PC-3 (cell line): ENCODE data around the gene HMOX2. TPM values are rescaled to one million over a fixed set of nuclear protein-coding genes. Genes with fewer than 3 reads are reported as not detected.

Source experiments
- ATAC-seq: fragments of 200-7000 bp; cut with Tn5 transposase; 2 replicates; pipeline ENCODE4 v1.9.1; 2020; ENCODE audit warnings: mild to moderate bottlenecking, moderate library complexity
- BruUV-seq: library from RNA; stranded (reverse); fragments of 400-500 nt; replicated peaks from 2 replicates; lab custom pipeline; 2021; lab: Mats Ljungman, UMichigan
- CTCF ChIA-PET: fragments of 300-600 bp; sonication (Branson Sonifier 250); formaldehyde crosslinking; loops from one replicate; lab custom pipeline; 2022; ENCODE audit warnings: antibody characterized with exemption; lab: Charles Lee
- POLR2A ChIA-PET: fragments of 300-600 bp; sonication (Branson Sonifier 250); formaldehyde crosslinking; loops from one replicate; lab custom pipeline; 2022; ENCODE audit warnings: antibody characterized with exemption; ENCODE audit not compliant: unreplicated experiment; lab: Charles Lee
- DNase-seq: peaks from one replicate; pipeline ENCODE4 v3.0.0-alpha.2; 2015
- H2AFZ ChIP-seq: fragments of 300-600 bp; sonication (generic); 2 replicates; pipeline ENCODE4 v1.6.0; 2016; ENCODE audit warnings: antibody characterized with exemption, low read length
- H3F3A ChIP-seq: fragments of 300-600 bp; sonication (generic); one replicate; pipeline ENCODE4 v1.6.0; 2017; ENCODE audit warnings: antibody characterized with exemption, low read length, control low read depth, mild to moderate bottlenecking; ENCODE audit not compliant: unreplicated experiment
- H3K27ac ChIP-seq: fragments of 300-600 bp; sonication (generic); 2 replicates; pipeline ENCODE4 v1.5.1; 2016; ENCODE audit warnings: mild to moderate bottlenecking, low read length
- H3K27me3 ChIP-seq: fragments of 300-600 bp; sonication (generic); 2 replicates; pipeline ENCODE4 v1.6.1; 2016; ENCODE audit warnings: low read length, mixed read lengths
- H3K36me3 ChIP-seq: fragments of 300-600 bp; sonication (generic); 2 replicates; pipeline ENCODE4 v1.6.1; 2016; ENCODE audit warnings: low read depth, mixed run types, low read length, mixed read lengths
- H3K4me1 ChIP-seq: fragments of 300-600 bp; sonication (generic); 2 replicates; pipeline ENCODE4 v1.5.1; 2016; ENCODE audit warnings: low read length; ENCODE audit not compliant: insufficient read depth
- H3K4me2 ChIP-seq: fragments of 300-600 bp; sonication (generic); 2 replicates; pipeline ENCODE4 v1.6.0; 2016; ENCODE audit warnings: low read length
- H3K4me3 ChIP-seq: fragments of 300-600 bp; sonication (generic); 2 replicates; pipeline ENCODE4 v1.5.1; 2016; ENCODE audit warnings: mild to moderate bottlenecking, low read length, mixed read lengths
- H3K79me2 ChIP-seq: fragments of 300-600 bp; sonication (generic); 2 replicates; pipeline ENCODE4 v1.6.1; 2017; ENCODE audit warnings: low read length, mixed read lengths
- H3K9ac ChIP-seq: fragments of 300-600 bp; sonication (generic); 2 replicates; pipeline ENCODE4 v1.6.0; 2016; ENCODE audit warnings: mild to moderate bottlenecking, low read length
- H3K9me2 ChIP-seq: fragments of 300-600 bp; sonication (generic); replicated peaks from 2 replicates; pipeline ENCODE4 v1.6.1; 2016; ENCODE audit warnings: mixed run types, low read length, mixed read lengths
- H3K9me3 ChIP-seq: fragments of 300-600 bp; sonication (generic); 2 replicates; pipeline ENCODE4 v1.6.1; 2016; ENCODE audit warnings: low read length, mixed read lengths
- H4K20me1 ChIP-seq: fragments of 300-600 bp; sonication (generic); 2 replicates; pipeline ENCODE4 v1.6.1; 2016; ENCODE audit warnings: low read length, mixed read lengths
- CTCF ChIP-seq: fragments of 300-600 bp; sonication (generic); conservative IDR thresholded peaks from 2 replicates; pipeline ENCODE4 v1.5.1; 2017; ENCODE audit warnings: antibody characterized with exemption, low read depth, mild to moderate bottlenecking, low read length
- EZH2 ChIP-seq: fragments of 300-600 bp; sonication (generic); IDR thresholded peaks from one replicate; pipeline ENCODE4 v1.6.1; 2017; ENCODE audit warnings: antibody characterized with exemption, mild to moderate bottlenecking, low read length; ENCODE audit not compliant: unreplicated experiment
- EZH2phosphoT487 ChIP-seq: fragments of 300-600 bp; sonication (generic); IDR thresholded peaks from 2 replicates; pipeline ENCODE4 v1.6.1; 2018; ENCODE audit warnings: mild to moderate bottlenecking, antibody characterized with exemption, low read length, borderline replicate concordance
- intact Hi-C: fragments of 100-400 bp; cut with micrococcal nuclease; formaldehyde crosslinking; loops from 2 replicates; pipeline ENCODE4 v1.9.0; 2023
- total RNA-seq: library from RNA; depleted of rRNA; stranded (reverse); fragments of >200 nt; gene quantifications from 2 replicates; pipeline ENCODE4 v1.2.3, GENCODE V29; 2014

HMOX2 gene
- total RNA-seq, 1 experiment from 2014 or later: 86.9 TPM

DNA sequence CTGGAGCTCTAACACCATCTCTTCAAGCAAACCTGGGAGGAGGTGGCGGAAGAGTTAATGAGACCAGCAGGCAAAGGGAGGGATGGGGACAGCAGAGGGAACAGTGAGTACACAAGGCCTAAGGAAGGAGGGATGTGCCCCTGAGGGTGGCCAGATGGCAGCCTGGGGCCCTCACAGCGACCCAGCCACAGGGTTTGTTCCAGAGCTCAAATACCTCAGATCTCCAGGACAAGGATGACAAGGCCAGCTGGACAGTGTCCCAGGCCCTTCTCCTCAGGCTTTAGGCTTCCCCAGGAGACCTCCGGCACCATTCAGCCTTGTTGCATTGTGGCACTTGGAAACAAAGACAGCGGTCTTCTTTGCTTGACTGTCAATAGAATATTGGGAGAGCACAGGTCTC, 47.5 kb downstream of the HMOX2 start:
- Histone ChIP-seq H3K4me3 (no peak overlapping the region), H3K27me3 (no peaks in the 10 kb centered on the region), H3K27ac (no peak overlapping the region), H3K79me2 (no peaks in the 10 kb centered on the region), H3F3A (no peaks in the 10 kb centered on the region), H2AFZ (no peak overlapping the region), H3K9me2 (no peaks in the 10 kb centered on the region), H3K9ac (no peak overlapping the region), H3K4me1 (no peaks in the 10 kb centered on the region), H3K36me3 (no peaks in the 10 kb centered on the region), H3K9me3 (no peaks in the 10 kb centered on the region), H4K20me1 (no peaks in the 10 kb centered on the region), H3K4me2 (no peak overlapping the region)
- intact Hi-C loops: no loop called here
- CTCF ChIA-PET: no interaction called here
- POLR2A ChIA-PET: no interaction called here
- BruUV-seq: no TSS peak
- TF ChIP-seq EZH2phosphoT487 (no peak), CTCF (no peak), EZH2 (no peak)
- no peak for ATAC-seq
- DNase-seq: no peak

- BruUV-seq: no TSS peak
- no peak for TF ChIP-seq EZH2
- TF ChIP-seq CTCF: no peak
- TF ChIP-seq EZH2phosphoT487: no peak
- Histone ChIP-seq H3K9me2 (no peaks in the 10 kb centered on the region), H3K27me3 (no peaks in the 10 kb centered on the region), H3K4me2 (no peak overlapping the region), H3K4me1 (no peaks in the 10 kb centered on the region), H2AFZ (no peak overlapping the region), H3F3A (no peaks in the 10 kb centered on the region), H3K36me3 (no peaks in the 10 kb centered on the region), H3K27ac (no peak overlapping the region), H3K4me3 (no peak overlapping the region), H3K79me2 (no peaks in the 10 kb centered on the region), H4K20me1 (no peaks in the 10 kb centered on the region), H3K9ac (no peak overlapping the region), H3K9me3 (no peaks in the 10 kb centered on the region)
- ChIA-PET POLR2A (no interaction called here), CTCF (no interaction called here)
- ATAC-seq (no peak), DNase-seq (no peak)
- intact Hi-C loops: no loop called here
Measured at GRCh38 chr16:4524571-4524970, 48.4 kb downstream of the HMOX2 start.

DNA sequence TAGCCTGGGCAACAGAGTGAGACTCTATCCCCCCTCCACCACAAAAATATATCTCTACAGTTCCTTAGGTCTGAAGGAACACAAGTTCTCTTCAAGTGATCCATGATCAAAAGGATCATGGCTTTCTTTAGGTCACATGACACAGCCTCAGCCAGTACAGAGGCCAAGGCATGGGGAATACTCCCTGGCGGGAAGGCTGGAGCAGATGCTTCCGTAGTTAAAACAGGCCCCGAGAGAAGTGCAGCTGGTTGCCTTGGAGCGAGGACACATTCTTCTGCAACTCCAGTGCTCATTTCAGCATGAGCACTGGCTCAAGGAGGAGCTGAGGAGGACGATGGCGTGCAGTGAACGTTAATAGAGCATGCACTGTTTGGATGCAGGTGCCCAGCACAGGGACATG, 48.9 kb downstream of the HMOX2 start:
- no peaks in the 10 kb centered on the region for H4K20me1 ChIP-seq
- H3K9ac ChIP-seq: no peak overlapping the region
- H3K4me1 ChIP-seq: no peaks in the 10 kb centered on the region
- DNase-seq: no peak
- H3K27ac ChIP-seq: no peak overlapping the region
- H2AFZ ChIP-seq: no peak overlapping the region
- ATAC-seq: no peak
- H3F3A ChIP-seq: no peaks in the 10 kb centered on the region
- H3K27me3 ChIP-seq: no peaks in the 10 kb centered on the region
- no peak overlapping the region for H3K4me3 ChIP-seq
- H3K79me2 ChIP-seq: no peaks in the 10 kb centered on the region
- TF ChIP-seq EZH2phosphoT487 (no peak), CTCF (no peak), EZH2 (no peak)
- H3K9me3 ChIP-seq: no peaks in the 10 kb centered on the region
- POLR2A ChIA-PET: no interaction called here
- CTCF ChIA-PET: no interaction called here
- intact Hi-C loops: no loop called here
- H3K36me3 ChIP-seq: no peaks in the 10 kb centered on the region
- BruUV-seq: no TSS peak
- H3K4me2 ChIP-seq: no peak overlapping the region
- no peaks in the 10 kb centered on the region for H3K9me2 ChIP-seq
